GM12875 (cell line): ENCODE data around the gene ZKSCAN3.
A peak's percentile ranks its signal among the peaks of the same experiment; 100 is the strongest.
"Not testable (repeated sequence)": the region's sequence is repeated elsewhere in the genome, so short reads cannot be mapped to it uniquely, and the experiment has no call there.

ENCODE experiments used
- H3K4me3 ChIP-seq: one replicate; pipeline ENCODE4 v1.5.1; 2011; ENCODE audit warnings: low read depth, low read length, control low read depth
- TF ChIP-seq, protein P1 (sequence below): IDR thresholded peaks from 2 replicates; pipeline ENCODE4 v1.5.1; 2011; ENCODE audit warnings: low read depth, mild to moderate bottlenecking, control low read depth, inconsistent platforms, low read length, moderate library complexity, borderline replicate concordance; ENCODE audit not compliant: insufficient read depth

ZKSCAN3 gene

DNA sequence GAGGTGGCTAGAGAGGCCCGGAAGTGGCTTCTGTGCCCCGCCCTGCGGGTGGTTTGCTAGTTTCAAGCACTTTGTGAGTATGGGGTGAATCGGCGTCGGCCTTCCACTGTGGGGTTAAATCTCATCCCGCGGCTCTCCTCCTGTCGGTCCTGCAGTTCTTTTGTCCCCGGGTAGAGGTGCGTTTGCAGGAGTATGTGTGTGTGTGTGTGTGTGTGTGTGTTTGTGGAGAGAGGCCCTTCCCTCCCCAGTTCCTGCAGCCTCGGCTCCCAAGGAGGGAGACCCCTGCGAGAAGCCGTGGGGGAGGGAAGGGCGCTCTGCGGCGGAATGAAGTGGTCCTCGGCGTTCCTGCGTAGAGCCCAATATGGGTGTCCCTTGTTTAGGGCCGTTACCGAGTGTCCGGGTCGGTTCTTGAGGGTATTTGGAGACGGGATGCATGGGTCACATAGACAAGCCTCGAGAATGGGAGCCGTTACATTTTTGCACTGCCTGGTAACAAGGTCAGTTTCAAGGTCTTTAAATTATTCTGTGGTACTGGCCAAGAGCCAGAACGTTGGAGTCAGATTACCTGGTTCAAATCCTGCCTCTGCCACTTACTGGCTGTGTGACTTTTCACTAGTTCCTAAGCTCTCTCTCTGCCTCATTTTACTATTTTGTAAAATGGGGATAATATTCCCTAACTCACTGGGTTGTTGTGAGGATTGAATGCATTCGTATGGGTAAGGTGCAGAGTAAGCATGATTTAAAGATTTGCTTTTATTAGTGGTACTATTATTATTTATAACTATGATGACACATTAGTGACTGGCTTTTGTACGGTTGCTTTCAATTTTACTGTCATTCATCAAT lies at the start of gene ZKSCAN3:
TSS of gene ZKSCAN3 (plus strand) at position 56 of the 846 bp plus-strand sequence. CDS start 9,640 bp downstream, outside the sequence.
- TF ChIP-seq, protein P1, sequence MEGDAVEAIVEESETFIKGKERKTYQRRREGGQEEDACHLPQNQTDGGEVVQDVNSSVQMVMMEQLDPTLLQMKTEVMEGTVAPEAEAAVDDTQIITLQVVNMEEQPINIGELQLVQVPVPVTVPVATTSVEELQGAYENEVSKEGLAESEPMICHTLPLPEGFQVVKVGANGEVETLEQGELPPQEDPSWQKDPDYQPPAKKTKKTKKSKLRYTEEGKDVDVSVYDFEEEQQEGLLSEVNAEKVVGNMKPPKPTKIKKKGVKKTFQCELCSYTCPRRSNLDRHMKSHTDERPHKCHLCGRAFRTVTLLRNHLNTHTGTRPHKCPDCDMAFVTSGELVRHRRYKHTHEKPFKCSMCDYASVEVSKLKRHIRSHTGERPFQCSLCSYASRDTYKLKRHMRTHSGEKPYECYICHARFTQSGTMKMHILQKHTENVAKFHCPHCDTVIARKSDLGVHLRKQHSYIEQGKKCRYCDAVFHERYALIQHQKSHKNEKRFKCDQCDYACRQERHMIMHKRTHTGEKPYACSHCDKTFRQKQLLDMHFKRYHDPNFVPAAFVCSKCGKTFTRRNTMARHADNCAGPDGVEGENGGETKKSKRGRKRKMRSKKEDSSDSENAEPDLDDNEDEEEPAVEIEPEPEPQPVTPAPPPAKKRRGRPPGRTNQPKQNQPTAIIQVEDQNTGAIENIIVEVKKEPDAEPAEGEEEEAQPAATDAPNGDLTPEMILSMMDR: no peak
- peak within 1 kb of the TSS; percentile 64 for H3K4me3 ChIP-seq

DNA sequence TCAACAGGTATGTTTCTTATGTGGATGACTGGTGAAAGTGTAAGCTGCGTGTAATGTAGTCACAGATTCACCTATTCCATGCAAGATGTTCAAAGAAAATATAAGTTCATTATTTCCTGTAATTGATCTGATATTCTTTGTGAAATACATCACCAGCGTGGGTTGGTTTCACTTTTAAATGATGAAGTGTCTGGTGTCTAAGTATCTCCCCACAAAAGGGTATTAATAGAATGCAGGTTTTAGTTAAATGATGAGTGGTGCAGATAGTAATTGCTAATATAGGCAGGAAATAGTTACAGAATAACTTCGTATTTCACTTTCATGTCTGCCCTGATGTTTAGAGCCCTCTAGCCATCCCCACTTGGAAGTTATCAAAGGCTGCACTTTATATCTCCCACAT lies 46.2 kb upstream of the ZKSCAN3 start:
- H3K4me3 ChIP-seq: no peak overlapping the region
- TF ChIP-seq, protein P1: no peak

GRCh38 chr6:28306363-28306762 lies 43.4 kb upstream of the ZKSCAN3 start:
- H3K4me3 ChIP-seq: not testable (repeated sequence)

DNA sequence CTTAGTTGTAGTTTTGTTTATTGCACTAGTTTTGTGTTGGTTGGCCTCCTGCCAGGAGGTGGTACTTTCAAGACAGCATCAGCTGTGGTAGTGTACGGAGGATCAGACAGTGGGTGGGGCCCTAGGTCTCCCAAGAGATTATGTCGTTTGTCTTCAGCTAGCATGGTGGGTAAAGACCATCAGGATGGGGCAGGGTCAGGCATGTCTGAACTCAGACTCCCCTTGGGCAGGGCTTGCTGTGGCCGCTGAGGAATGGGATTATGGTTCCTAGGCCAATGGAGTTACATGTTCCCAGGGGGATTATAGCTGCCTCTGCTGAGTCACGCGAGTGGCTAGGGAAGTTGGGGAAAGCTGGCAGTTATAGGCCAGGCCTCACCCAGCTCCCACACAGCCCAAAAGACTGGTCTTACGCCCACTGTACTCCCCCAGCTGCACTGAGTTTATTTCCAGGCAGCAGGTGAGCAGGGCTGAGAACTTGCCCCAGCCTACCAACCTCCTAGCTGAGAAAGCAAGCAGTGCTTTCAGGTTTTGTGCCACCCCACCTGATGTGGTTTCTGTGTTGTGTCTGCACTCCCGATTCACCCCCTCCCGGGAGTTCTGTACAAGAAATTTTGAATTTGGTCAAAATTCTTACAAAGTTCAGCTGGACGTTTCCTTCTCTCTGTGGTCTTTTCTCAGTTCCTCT lies 38.5 kb upstream of the ZKSCAN3 start:
- TF ChIP-seq, protein P1: no peak
- no peak overlapping the region for H3K4me3 ChIP-seq

GRCh38 chr6:28312939-28313338 lies 36.8 kb upstream of the ZKSCAN3 start:
- no peak overlapping the region for H3K4me3 ChIP-seq
- TF ChIP-seq, protein P1: no peak

- H3K4me3 ChIP-seq: no peak overlapping the region
- TF ChIP-seq, protein P1: no peak
Measured at GRCh38 chr6:28315628-28316027, 34.1 kb upstream of the ZKSCAN3 start.

GRCh38 chr6:28317866-28318265 lies 31.9 kb upstream of the ZKSCAN3 start:
- not testable (repeated sequence) for H3K4me3 ChIP-seq

- TF ChIP-seq, protein P1: no peak
- H3K4me3 ChIP-seq: no peak overlapping the region
Measured at GRCh38 chr6:28322661-28323060, 27.1 kb upstream of the ZKSCAN3 start.
